T47D (cell line): Measurements from ENCODE around the gene MAGI2.

Experiments
- DNase-seq, 2 experiments: peaks; one replicate each; pipeline versions ENCODE4 v3.0.0 to v3.0.0-alpha.2; 2011 to 2012; ENCODE audit warnings: low read depth in 1 of 2, low spot score in 1 of 2
- JUND ChIP-seq: IDR thresholded peaks from 2 replicates; pipeline ENCODE4 v1.6.1; 2012; ENCODE audit warnings: low read depth
- in situ Hi-C: cut with HindIII; loops from 2 replicates; pipeline ENCODE4 v1.10.0; 2016; ENCODE audit warnings: low sequenced_read_pairs, low pct_unique_long_range_greater_than_20kb

The MAGI2 gene

GRCh38 chr7:78443811-78444210 lies 1009.7 kb downstream of the MAGI2 start:
- no peak for DNase-seq
- no peak for TF ChIP-seq JUND
- in situ Hi-C loops: no loop called here

GRCh38 chr7:78441737-78442136 lies 1011.7 kb downstream of the MAGI2 start:
- no peak for DNase-seq
- TF ChIP-seq JUND: no peak
- in situ Hi-C loops: no loop called here

DNA sequence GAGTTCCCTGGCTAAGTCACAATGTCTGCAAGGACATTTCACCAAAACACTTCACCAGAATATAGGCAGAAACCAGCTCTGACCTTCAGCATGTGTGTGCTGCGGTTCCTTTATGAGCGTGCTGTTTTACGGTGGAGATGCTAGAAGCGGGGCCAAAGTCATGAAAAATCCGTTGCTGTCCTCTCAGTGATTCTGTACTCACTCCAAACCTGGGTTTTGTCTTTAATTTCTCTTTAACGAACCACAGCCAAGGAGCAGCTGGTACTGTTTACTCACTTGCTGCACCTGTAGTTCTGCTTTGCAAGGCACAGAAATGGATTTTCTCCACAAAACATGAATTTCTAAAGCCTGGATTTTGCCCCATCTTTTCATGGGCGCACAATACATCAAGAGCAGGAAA lies 1015.0 kb downstream of the MAGI2 start:
- TF ChIP-seq JUND: no peak
- no peak for DNase-seq
- in situ Hi-C loops: no loop called here

DNA sequence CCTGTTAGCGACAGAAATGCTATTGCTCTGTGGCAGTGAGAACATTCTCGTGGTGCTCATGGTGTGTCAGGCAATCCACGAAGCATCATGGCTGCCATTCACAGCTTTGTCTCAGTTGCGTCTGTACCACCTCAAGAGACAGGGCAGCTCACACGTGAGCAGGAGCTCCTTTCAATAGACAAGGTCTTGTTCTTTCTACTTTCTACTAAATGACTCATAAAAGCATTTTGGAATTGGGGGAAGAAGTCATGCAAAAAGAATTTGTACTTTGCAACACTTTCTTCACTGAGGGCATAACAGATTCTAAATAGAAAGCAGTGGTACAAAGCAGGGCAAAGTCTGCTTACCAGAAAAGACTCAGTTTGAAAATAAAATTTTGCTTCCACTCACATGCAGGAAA lies 1016.3 kb downstream of the MAGI2 start:
- no peak for TF ChIP-seq JUND

GRCh38 chr7:78435355-78435754 lies 1018.1 kb downstream of the MAGI2 start:
- no peak for TF ChIP-seq JUND
- in situ Hi-C loops: no loop called here
- no peak for DNase-seq

More for the DNA sequence above, 1016.3 kb downstream of the MAGI2 start:
- DNase-seq: no peak
- in situ Hi-C loops: no loop called here

DNA sequence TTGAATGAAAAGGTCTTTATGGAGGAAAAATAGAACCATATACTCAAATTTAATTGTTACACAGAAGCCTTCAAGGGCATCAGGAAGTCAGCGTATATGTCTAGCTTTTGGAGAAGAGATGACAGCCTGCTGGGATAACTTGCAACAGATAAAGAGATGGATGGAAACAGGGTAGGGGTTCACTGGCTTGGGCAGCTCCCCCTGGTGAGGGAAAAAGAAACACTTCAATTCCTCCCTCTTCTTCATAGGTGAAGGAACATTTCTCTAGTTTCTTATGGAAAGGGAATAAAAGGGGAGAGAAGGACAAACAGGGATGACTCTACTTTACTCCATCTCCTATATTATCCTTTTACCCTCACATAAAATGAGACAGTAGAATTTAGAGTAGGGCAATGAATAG lies 1019.2 kb downstream of the MAGI2 start:
- no peak for DNase-seq
- in situ Hi-C loops: no loop called here
- no peak for TF ChIP-seq JUND

DNA sequence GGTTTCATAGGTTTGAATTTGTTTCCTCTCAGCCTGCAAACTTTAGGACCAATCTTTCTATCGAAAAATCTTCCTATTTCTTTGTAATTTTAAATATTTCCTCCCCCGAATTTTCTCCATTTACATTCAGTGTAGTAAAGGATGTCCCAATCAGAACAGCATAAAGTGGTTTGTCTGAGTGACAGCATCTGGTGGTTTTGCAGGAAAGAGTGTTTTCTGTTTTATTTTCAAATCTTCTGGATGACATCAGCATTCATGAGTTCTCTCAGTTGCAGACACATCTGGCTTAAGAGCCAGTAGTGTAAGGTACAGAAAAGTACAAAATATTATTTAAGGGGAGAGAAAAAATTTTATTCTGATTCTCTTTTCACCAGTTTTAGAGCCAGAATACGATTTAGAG lies 1020.0 kb downstream of the MAGI2 start:
- in situ Hi-C loops: no loop called here
- DNase-seq: no peak
- no peak for TF ChIP-seq JUND

DNA sequence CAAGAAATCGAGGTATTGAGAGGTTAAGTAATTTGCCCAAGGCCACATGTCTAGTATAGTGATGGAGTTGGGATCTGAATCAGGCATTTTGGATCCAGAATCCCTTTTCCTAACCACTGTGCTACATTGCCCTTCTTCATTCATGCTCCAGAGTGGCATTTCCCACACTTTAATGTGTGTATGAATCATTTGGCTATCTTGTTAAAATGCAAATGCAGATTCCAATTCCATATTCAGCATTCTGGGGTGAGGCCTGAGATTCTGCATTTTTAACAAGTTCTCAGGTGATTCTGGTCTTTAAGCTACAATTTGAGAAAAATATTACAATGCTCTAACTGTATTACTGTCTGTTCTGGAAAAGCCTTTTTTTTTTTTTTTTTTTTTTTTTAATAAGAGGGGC lies 1023.6 kb downstream of the MAGI2 start:
- DNase-seq: no peak
- in situ Hi-C loops: no loop called here
- TF ChIP-seq JUND: no peak

DNA sequence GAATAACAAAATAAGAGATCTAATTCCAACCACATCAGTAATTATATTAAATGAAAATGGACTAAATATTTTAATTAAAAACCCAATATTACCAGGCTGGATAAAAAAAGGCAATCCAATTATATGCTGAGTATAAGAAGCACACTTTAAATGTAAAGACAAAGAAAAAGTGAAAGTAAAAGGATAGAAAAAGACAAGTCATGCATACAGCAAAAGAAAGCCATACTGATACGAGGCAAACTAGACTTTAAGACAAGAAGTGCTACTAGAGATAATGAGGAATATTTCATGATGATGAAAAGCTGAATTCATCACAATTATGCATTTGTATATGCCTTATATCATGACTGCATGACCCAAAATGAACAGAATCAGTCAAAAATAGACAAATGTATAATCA lies 1026.3 kb downstream of the MAGI2 start:
- no peak for DNase-seq
- no peak for TF ChIP-seq JUND
- in situ Hi-C loops: no loop called here

DNA sequence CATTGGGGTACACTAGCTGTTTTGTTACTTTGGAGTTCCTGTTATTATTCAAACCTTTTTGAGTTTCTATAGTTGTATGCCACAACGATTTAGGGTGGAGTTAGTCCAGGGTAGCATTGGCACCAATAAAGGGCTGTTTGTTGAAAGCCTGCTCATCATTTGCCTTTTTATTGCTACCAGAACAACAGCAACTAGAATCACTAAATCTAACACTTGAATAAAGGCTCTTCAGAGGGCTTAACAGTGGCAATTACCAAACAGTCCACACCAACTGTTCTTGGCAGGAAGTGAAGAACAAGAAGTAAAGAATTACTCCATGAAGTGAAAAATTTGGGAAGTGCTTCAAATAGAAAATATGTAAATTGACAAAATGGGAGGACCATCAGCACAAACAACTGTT lies 1033.5 kb downstream of the MAGI2 start:
- in situ Hi-C loops: no loop called here
- DNase-seq: no peak

GRCh38 chr7:78417180-78417853 lies 1036.2 kb downstream of the MAGI2 start:
- in situ Hi-C loops: no loop called here
- no peak for TF ChIP-seq JUND

More for the DNA sequence above, 1033.5 kb downstream of the MAGI2 start:
- TF ChIP-seq JUND: no peak

DNA sequence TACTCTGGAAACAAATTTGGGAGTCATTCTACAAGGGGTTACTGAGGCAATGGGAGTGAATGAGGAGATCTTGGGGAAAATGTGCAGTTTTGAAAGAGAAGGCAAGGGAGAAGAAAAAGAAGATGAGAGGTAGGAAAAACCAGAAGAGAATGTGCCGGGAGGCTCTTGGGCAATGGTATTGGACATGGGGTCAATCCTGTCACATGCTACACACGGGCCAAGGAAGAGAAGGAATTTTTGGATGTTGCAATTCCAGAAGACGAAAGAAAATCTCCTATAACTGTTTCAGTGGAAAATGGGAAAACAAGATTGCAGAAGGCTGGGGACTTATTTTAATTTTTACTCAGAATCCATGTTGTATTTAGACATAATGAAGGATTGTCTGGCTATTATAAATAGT lies 1039.9 kb downstream of the MAGI2 start:
- no peak for DNase-seq
- TF ChIP-seq JUND: no peak
- in situ Hi-C loops: no loop called here

More at GRCh38 chr7:78417180-78417853, 1036.2 kb downstream of the MAGI2 start:
- no peak for DNase-seq

- DNase-seq: peak in 1 of 2 experiments; percentile 12
- TF ChIP-seq JUND: no peak
- in situ Hi-C loops: no loop called here
Measured at GRCh38 chr7:78412216-78412858, 1041.1 kb downstream of the MAGI2 start.

GRCh38 chr7:78407031-78407430 lies 1046.4 kb downstream of the MAGI2 start:
- TF ChIP-seq JUND: no peak
- in situ Hi-C loops: no loop called here
- no peak for DNase-seq
